Fibroblast of lung (primary cell): ENCODE measurements around the gene ABHD4. TPM values are rescaled to one million over a fixed set of nuclear protein-coding genes. Genes with fewer than 3 reads are reported as not detected.

Source experiments
- DNase-seq, 2 donors: peaks; one replicate each; pipeline versions ENCODE4 v3.0.0 to v3.0.0-alpha.2; 2010; ENCODE audit warnings: low read depth in 2 of 2
- H2AFZ ChIP-seq: 2 replicates; pipeline ENCODE4 v1.5.1; 2012; ENCODE audit warnings: low read length, control low read depth, inconsistent platforms
- H3K27ac ChIP-seq: 2 replicates; pipeline ENCODE4 v1.5.1; 2011; ENCODE audit warnings: low read length, control low read depth; ENCODE audit not compliant: insufficient read depth
- H3K27me3 ChIP-seq: 2 replicates; pipeline ENCODE4 v1.5.1; 2011; ENCODE audit warnings: mild to moderate bottlenecking, low read length; ENCODE audit not compliant: control insufficient read depth, insufficient read depth
- H3K36me3 ChIP-seq: 2 replicates; pipeline ENCODE4 v1.5.1; 2011; ENCODE audit warnings: low read length; ENCODE audit not compliant: control insufficient read depth, insufficient read depth
- H3K4me1 ChIP-seq: 2 replicates; pipeline ENCODE4 v1.5.1; 2011; ENCODE audit warnings: low read length; ENCODE audit not compliant: control insufficient read depth, insufficient read depth; ENCODE audit errors: extremely low read depth
- H3K4me2 ChIP-seq: 2 replicates; pipeline ENCODE4 v1.5.1; 2011; ENCODE audit warnings: low read length, control low read depth; ENCODE audit not compliant: insufficient read depth; ENCODE audit errors: extremely low read depth
- H3K4me3 ChIP-seq, 4 experiments: fragments of 200-600 bp in 1 of 4; sonication (generic) in 1 of 4; replicated peaks in 1 of 4; 2 replicates each; pipeline ENCODE4 v1.5.1; 2011 to 2016; ENCODE audit warnings: low read length in 4 of 4, low read depth in 3 of 4, mild to moderate bottlenecking in 3 of 4, control low read depth in 2 of 4, inconsistent platforms in 1 of 4, mixed read lengths in 1 of 4; ENCODE audit not compliant: insufficient read depth in 1 of 4; ENCODE audit errors: control extremely low read depth in 1 of 4
- H3K79me2 ChIP-seq: 2 replicates; pipeline ENCODE4 v1.5.1; 2012; ENCODE audit warnings: mild to moderate bottlenecking, low read length, inconsistent platforms; ENCODE audit not compliant: control insufficient read depth, insufficient read depth
- H3K9ac ChIP-seq: 2 replicates; pipeline ENCODE4 v1.5.1; 2011; ENCODE audit warnings: mild to moderate bottlenecking, low read length, control low read depth; ENCODE audit not compliant: insufficient read depth
- H3K9me3 ChIP-seq: 2 replicates; pipeline ENCODE4 v1.5.1; 2012; ENCODE audit warnings: low read depth, low read length; ENCODE audit not compliant: control insufficient read depth, insufficient read depth
- H4K20me1 ChIP-seq: 2 replicates; pipeline ENCODE4 v1.5.1; 2011; ENCODE audit warnings: low read length; ENCODE audit not compliant: control insufficient read depth, insufficient read depth; ENCODE audit errors: extremely low read depth
- CTCF ChIP-seq, 2 donors: IDR thresholded peaks in 1 of 2; conservative IDR thresholded peaks in 1 of 2; 1 replicate in 1 of 2; 2 replicates in 1 of 2; pipeline ENCODE4 v1.5.1; 2011 to 2012; ENCODE audit warnings: low read length in 2 of 2, control low read depth in 1 of 2, inconsistent platforms in 1 of 2, low read depth in 1 of 2, mild to moderate bottlenecking in 1 of 2
- EZH2 ChIP-seq: IDR thresholded peaks from 2 replicates; pipeline ENCODE4 v1.5.1; 2012; ENCODE audit warnings: low read length, control low read depth, mild to moderate bottlenecking; ENCODE audit errors: missing control alignments
- polyA plus RNA-seq, 2 donors: library from polyadenylated mRNA; depleted of rRNA in 1 of 2; stranded (reverse) in 1 of 2; unstranded in 1 of 2; fragments of >200 nt; gene quantifications; 2 replicates each; pipeline ENCODE4 v1.2.1, GENCODE V29; 2011 to 2012; ENCODE audit warnings: missing spikeins in 1 of 2
- total RNA-seq: library from RNA; depleted of rRNA; stranded (reverse); fragments of >200 nt; gene quantifications from 2 replicates; pipeline ENCODE4 v1.2.1, GENCODE V29; 2014

Gene ABHD4
- total and polyA plus RNA-seq, 2 donors (not counting 1 experiment from before 2014, with no cell fraction given) = 40.0 to 61.2 TPM

DNA sequence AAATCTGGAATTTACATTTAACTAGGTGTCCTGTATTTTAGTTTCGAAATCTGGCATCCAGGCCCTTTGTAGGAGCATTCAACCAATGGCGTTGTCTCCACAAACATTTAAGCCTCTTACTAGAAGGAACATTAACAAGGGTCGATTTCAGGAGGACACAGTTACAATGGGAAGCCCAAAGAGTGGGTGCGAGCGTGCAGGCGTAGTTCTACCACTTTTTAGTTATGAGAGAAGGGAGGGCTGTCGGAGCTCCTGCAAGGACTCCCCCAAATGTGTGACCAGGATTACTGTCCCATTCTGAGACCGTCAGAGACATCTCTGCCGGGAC is 365 bp upstream of the ABHD4 start:
- peak overlapping the region; percentile 69 for H3K4me2 ChIP-seq
- peak overlapping the region; percentile 89 for H3K9ac ChIP-seq
- H2AFZ ChIP-seq = peak overlapping the region; percentile 79
- H3K27me3 ChIP-seq = no peaks in the 10 kb centered on the region
- TF ChIP-seq CTCF (conservative IDR thresholded peaks at IDR 0.05 in 1 of 2, IDR thresholded peaks at IDR 0.05 in 1 of 2; ENCODE audit: low read depth in 1 of 2, low read length in 2 of 2) (no peak), EZH2 (no peak)
- H3K4me1 ChIP-seq = peaks cover 21% of the 10 kb centered on the region
- H3K27ac ChIP-seq = peak overlapping the region; percentile 95
- H4K20me1 ChIP-seq = no peaks in the 10 kb centered on the region
- H3K79me2 ChIP-seq = peaks cover 8% of the 10 kb centered on the region
- peak in 1 of 2 donors; percentile 16 for DNase-seq
- peak overlapping the region; percentile 86 to 97 (median 93) for H3K4me3 ChIP-seq
- H3K9me3 ChIP-seq = no peaks in the 10 kb centered on the region
- peaks cover 11% of the 10 kb centered on the region for H3K36me3 ChIP-seq

DNA sequence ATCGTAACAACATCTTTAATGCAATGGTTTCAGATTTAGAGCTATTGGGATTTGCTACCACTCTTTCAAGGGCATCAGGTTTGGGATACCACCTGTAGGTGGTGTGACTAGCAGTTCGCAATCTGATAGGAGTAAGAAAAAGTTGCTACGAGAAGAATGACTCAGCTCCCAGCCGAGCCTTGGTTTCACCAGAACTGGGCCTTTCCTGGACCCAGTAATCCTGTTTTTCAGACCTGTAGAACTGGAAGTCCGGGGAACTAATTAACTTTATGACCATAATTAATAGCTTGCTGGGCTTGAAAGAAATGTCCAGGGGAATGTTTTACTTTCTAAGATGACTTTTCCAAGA is 770 bp downstream of the ABHD4 start:
- TF ChIP-seq EZH2 (no peak), CTCF (conservative IDR thresholded peaks at IDR 0.05 in 1 of 2, IDR thresholded peaks at IDR 0.05 in 1 of 2; ENCODE audit: low read depth in 1 of 2, low read length in 2 of 2) (peak; percentile 26 to 43)
- H3K9ac ChIP-seq = peak overlapping the region; percentile 89

DNA sequence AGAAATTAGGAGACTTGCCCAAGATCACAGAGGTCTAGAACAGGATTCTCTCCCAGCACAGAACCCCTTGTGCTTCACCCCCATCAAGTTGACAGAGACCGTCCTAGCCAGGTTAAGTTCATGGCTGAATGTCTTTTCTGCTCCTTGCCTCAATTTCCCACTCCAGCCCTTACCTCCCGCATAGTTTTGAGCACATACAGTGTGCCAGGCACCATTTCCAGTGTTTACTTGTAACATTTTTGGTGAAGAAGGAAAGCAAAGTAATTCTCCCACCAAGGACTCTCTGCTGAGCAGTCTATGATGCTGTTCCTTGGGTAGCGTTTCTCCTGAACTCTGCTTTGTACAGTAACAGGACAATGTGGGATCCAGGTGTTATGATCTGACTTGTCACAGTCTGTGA is 1.2 kb downstream of the ABHD4 start:
- H3K4me1 ChIP-seq = peaks cover 29% of the 10 kb centered on the region
- no peak for DNase-seq
- peaks cover 8% of the 10 kb centered on the region for H3K79me2 ChIP-seq
- no peaks in the 10 kb centered on the region for H3K9me3 ChIP-seq
- peak overlapping the region; percentile 95 for H3K4me2 ChIP-seq
- no peak for TF ChIP-seq CTCF (conservative IDR thresholded peaks at IDR 0.05 in 1 of 2, IDR thresholded peaks at IDR 0.05 in 1 of 2; ENCODE audit: low read depth in 1 of 2, low read length in 2 of 2)
- TF ChIP-seq EZH2 = no peak
- H3K36me3 ChIP-seq = peaks cover 15% of the 10 kb centered on the region
- no peaks in the 10 kb centered on the region for H4K20me1 ChIP-seq
- peak overlapping the region; percentile 18 for H3K9ac ChIP-seq
- H3K27me3 ChIP-seq = no peaks in the 10 kb centered on the region
- no peak overlapping the region for H2AFZ ChIP-seq
- peak overlapping the region; percentile 86 to 97 (median 93) for H3K4me3 ChIP-seq
- H3K27ac ChIP-seq = peak overlapping the region; percentile 95

More for the DNA sequence above, 770 bp downstream of the ABHD4 start:
- peak overlapping the region; percentile 86 to 97 (median 93) for H3K4me3 ChIP-seq
- peak overlapping the region; percentile 95 for H3K27ac ChIP-seq
- H3K36me3 ChIP-seq = peaks cover 14% of the 10 kb centered on the region
- H3K4me1 ChIP-seq = peaks cover 29% of the 10 kb centered on the region
- peak overlapping the region; percentile 88 for H2AFZ ChIP-seq
- H3K79me2 ChIP-seq = peaks cover 8% of the 10 kb centered on the region
- peak; percentile 69 to 71 for DNase-seq
- peak overlapping the region; percentile 95 for H3K4me2 ChIP-seq
- no peaks in the 10 kb centered on the region for H3K9me3 ChIP-seq
- no peaks in the 10 kb centered on the region for H3K27me3 ChIP-seq
- no peaks in the 10 kb centered on the region for H4K20me1 ChIP-seq
